ENCODE data around the gene EIF4G3. TPM values are rescaled to one million over a fixed set of nuclear protein-coding genes. Genes with fewer than 3 reads are reported as not detected.

The EIF4G3 gene
- total RNA-seq, 1 donor from 2014 or later: 39.3 TPM

DNA sequence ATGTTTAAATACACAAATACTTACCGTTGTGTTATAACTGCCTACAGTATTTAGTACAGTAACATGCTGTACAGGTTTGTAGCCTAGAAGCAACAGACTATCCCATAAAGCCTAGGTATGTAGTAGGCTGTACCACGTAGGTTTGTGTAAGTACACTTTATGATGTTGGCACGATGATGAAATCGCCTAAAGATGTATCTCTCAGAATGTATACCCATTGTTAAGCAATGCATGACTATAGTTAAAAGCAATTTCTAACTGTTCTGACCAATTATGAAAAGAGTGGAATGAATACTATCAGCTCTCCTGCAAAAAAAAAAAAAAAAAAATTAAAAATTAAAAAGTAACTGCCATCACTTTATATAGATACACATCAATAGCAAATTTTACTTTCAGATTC, 401.0 kb downstream of the EIF4G3 start:
- peaks cover 0 to 48% of the 10 kb centered on the region in 2 donors for H3K36me3 ChIP-seq
- no peak overlapping the region for H3K4me3 ChIP-seq
- DNase-seq (ENCODE audit: extremely low spot score in 2 of 2): no peak
- H3K4me1 ChIP-seq: peaks cover 41% of the 10 kb centered on the region
- H3K27ac ChIP-seq: no peak overlapping the region
- TF ChIP-seq POLR2A (IDR thresholded peaks at IDR 0.05) (no peak), POLR2AphosphoS5 (IDR thresholded peaks at IDR 0.05; ENCODE audit: insufficient read depth in 1 of 2, low read depth in 1 of 2) (no peak)
- TF ChIP-seq, protein P1, sequence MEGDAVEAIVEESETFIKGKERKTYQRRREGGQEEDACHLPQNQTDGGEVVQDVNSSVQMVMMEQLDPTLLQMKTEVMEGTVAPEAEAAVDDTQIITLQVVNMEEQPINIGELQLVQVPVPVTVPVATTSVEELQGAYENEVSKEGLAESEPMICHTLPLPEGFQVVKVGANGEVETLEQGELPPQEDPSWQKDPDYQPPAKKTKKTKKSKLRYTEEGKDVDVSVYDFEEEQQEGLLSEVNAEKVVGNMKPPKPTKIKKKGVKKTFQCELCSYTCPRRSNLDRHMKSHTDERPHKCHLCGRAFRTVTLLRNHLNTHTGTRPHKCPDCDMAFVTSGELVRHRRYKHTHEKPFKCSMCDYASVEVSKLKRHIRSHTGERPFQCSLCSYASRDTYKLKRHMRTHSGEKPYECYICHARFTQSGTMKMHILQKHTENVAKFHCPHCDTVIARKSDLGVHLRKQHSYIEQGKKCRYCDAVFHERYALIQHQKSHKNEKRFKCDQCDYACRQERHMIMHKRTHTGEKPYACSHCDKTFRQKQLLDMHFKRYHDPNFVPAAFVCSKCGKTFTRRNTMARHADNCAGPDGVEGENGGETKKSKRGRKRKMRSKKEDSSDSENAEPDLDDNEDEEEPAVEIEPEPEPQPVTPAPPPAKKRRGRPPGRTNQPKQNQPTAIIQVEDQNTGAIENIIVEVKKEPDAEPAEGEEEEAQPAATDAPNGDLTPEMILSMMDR (IDR thresholded peaks at IDR 0.05): no peak
- H3K27me3 ChIP-seq: no peaks in the 10 kb centered on the region
- no peaks in the 10 kb centered on the region for H3K9me3 ChIP-seq
- intact Hi-C loops (cut with DNase I): no loop called here

DNA sequence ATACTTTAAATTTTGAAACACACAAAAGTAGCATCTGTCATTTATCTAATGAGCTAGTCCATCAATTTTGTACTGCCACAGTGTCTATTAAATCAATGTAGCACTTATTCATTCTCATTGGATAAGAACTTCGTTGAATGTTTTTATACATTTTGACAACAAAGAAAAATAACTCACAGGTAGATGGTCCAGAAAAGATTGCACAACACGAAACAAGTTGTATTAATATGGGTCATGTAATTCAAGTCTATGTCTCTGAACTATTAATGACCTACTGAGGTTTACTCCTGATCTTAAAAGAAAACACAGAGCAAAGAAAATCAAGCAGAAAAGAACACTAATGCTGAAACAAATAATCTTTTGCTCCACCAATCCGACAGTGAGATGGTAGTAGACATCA, 404.9 kb downstream of the EIF4G3 start:
- Histone ChIP-seq H3K4me1 (peaks cover 9% of the 10 kb centered on the region), H3K27ac (no peak overlapping the region), H3K9me3 (no peaks in the 10 kb centered on the region), H3K4me3 (no peak overlapping the region), H3K27me3 (no peaks in the 10 kb centered on the region), H3K36me3 (peaks cover 0 to 85% of the 10 kb centered on the region in 2 donors)
- no peak for DNase-seq (ENCODE audit: extremely low spot score in 2 of 2)
- intact Hi-C loops (cut with DNase I): no loop called here
- TF ChIP-seq POLR2A (IDR thresholded peaks at IDR 0.05) (no peak), POLR2AphosphoS5 (IDR thresholded peaks at IDR 0.05; ENCODE audit: insufficient read depth in 1 of 2, low read depth in 1 of 2) (no peak)
- TF ChIP-seq, protein P1 (IDR thresholded peaks at IDR 0.05): no peak

DNA sequence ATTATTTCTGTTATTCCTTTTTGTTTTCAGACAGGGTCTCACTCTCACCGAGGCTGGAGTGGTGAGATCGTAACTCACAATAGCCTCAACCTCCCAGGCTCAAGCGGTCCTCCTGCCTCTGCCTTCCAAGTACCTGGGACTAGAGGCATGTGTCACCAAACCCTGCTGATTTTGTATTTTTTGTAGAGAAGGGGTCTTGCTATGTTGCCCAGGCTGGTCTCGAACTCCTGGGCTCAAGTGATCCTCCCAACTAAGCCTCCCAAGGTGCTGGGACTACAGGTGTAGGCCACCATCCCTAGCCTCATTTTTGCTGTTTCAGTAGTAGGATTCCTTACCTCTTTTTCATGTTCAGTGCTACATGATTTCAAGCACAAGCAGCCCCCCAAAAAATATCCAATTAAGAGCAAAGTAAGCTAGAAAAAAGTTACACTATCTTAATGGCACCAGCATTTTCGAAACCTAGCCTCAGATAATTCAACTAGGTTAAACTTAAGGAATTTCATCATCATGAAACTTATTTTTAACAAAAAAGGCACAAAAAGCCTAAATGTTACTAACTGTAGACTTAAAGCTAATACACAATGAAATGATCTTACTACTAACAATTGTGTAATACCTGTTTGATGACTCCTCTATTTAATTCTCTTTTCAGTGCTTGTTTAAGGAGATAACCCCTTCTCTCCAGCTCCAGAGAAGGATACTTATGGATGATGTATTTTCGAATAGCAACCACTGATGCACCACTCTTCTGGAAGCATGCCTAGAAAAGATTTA, 406.2 kb downstream of the EIF4G3 start:
- Histone ChIP-seq H3K9me3 (no peaks in the 10 kb centered on the region), H3K36me3 (peaks cover 0 to 96% of the 10 kb centered on the region in 2 donors), H3K4me3 (no peak overlapping the region), H3K4me1 (no peaks in the 10 kb centered on the region), H3K27ac (no peak overlapping the region), H3K27me3 (no peaks in the 10 kb centered on the region)
- no peak for DNase-seq (ENCODE audit: extremely low spot score in 2 of 2)
- intact Hi-C loops (cut with DNase I): no loop called here
- TF ChIP-seq POLR2A (IDR thresholded peaks at IDR 0.05) (no peak), POLR2AphosphoS5 (IDR thresholded peaks at IDR 0.05; ENCODE audit: insufficient read depth in 1 of 2, low read depth in 1 of 2) (no peak)
- TF ChIP-seq, protein P1 (IDR thresholded peaks at IDR 0.05): no peak

DNA sequence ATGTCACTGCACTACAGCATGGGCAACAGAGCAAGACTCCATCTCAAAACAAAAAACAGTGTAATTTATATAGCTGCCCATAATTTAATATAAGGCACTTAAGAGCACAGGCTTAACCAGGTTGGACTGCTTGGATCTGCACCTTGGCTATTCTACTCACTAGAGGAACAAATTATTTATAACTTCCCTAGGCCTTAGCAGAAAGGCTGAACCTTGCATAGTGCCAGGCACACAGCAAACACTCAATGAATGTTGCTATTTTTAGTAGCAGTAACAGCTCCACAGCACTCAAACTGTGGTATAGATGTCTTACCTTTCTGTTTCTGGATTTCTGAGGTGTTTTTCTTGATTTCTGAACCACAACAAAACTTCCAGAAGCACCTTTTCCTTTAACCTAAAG, 409.4 kb downstream of the EIF4G3 start:
- intact Hi-C loops (cut with DNase I): no loop called here
- no peak for TF ChIP-seq POLR2A (IDR thresholded peaks at IDR 0.05)
- TF ChIP-seq POLR2AphosphoS5 (IDR thresholded peaks at IDR 0.05; ENCODE audit: insufficient read depth in 1 of 2, low read depth in 1 of 2): no peak
- TF ChIP-seq, protein P1 (IDR thresholded peaks at IDR 0.05): no peak
- H3K36me3 ChIP-seq: peaks cover 3 to 97% of the 10 kb centered on the region in 2 donors

GRCh38 chr1:20763417-20763816, 413.3 kb downstream of the EIF4G3 start:
- H3K36me3 ChIP-seq: peaks cover 3 to 98% of the 10 kb centered on the region in 2 donors
- intact Hi-C loops (cut with DNase I): no loop called here

More for the DNA sequence above, 409.4 kb downstream of the EIF4G3 start:
- Histone ChIP-seq H3K27me3 (no peaks in the 10 kb centered on the region), H3K4me1 (no peaks in the 10 kb centered on the region), H3K4me3 (no peak overlapping the region), H3K27ac (no peak overlapping the region), H3K9me3 (no peaks in the 10 kb centered on the region)
- DNase-seq (ENCODE audit: extremely low spot score in 2 of 2): no peak

More at GRCh38 chr1:20763417-20763816, 413.3 kb downstream of the EIF4G3 start:
- H3K4me3 ChIP-seq: no peak overlapping the region
- no peak for TF ChIP-seq POLR2AphosphoS5 (IDR thresholded peaks at IDR 0.05; ENCODE audit: insufficient read depth in 1 of 2, low read depth in 1 of 2)
- TF ChIP-seq, protein P1 (IDR thresholded peaks at IDR 0.05): no peak
- no peak for TF ChIP-seq POLR2A (IDR thresholded peaks at IDR 0.05)
- no peak overlapping the region for H3K27ac ChIP-seq
- H3K9me3 ChIP-seq: no peaks in the 10 kb centered on the region
- no peaks in the 10 kb centered on the region for H3K27me3 ChIP-seq
- DNase-seq (ENCODE audit: extremely low spot score in 2 of 2): no peak
- no peaks in the 10 kb centered on the region for H3K4me1 ChIP-seq
